ENCODE measurements around the gene FANCF.

DNA sequence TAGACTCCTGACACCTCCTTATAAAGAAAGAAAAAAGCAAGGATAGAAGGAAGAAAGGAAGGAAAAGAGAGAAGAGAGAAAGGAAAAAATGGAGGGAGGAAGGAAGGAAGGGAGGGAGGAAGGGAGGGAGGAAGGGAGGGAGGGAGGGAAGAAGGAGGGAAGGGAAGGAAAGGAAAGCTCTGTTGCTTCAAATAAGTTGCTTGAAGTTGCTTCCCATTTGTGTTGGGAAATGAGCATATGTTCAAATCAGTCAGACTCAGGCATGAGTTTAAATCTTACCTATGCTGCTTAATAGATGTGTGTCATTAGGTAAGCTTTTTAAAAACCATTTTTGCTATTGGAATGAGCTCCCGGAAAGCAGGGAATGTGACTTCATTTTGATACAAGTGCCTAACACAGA lies 34.2 kb upstream of the FANCF start:
- TF ChIP-seq L3MBTL2 (conservative IDR thresholded peaks at IDR 0.05) (no peak), SP1 (IDR thresholded peaks at IDR 0.05) (no peak), NFRKB (IDR thresholded peaks at IDR 0.05) (no peak)

Measured in HEK293T (cell line).